ENCODE results near the gene TCP10L.

DNA sequence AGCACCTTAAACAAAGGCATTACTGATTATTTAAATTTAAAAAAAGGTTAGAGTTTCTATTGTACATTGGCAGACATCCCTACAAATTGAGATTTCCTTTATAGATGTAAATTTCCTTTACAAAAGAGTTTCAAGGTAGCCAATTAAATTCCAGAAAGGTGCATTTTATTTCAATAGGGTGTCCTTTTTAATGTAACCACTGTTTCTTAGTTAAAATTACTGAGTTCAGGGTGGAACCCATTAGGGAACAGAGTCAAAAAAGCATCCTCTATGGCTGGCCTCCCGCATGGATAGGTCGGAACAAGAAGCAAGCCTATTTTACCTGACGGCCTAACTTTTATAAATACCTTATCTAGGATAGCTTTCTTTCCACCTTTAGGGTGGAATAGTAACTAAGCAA lies 24.4 kb downstream of the TCP10L start:
- TF ChIP-seq POLR2AphosphoS5 (IDR thresholded peaks at IDR 0.05; ENCODE audit: insufficient read depth in 1 of 2, low read depth in 1 of 2) (no peak), CTCF (IDR thresholded peaks at IDR 0.05) (no peak)
